OCI-LY3 (cell line): ENCODE data around the gene MUC12.

ENCODE experiments used
- H2AFZ ChIP-seq: fragments of 200-600, 300-600 bp; shearing (Covaris generic); 2 replicates; pipeline ENCODE4 v1.6.0; 2014; ENCODE audit warnings: antibody characterized with exemption, low read depth, low read length
- H3K27ac ChIP-seq: fragments of 200-600, 300-600 bp; sonication (generic); 2 replicates; pipeline ENCODE4 v1.5.1; 2014; ENCODE audit warnings: mild to moderate bottlenecking, low read length, moderate library complexity, mixed read lengths
- H3K27me3 ChIP-seq: fragments of 200-600, 300-600 bp; sonication (generic); 2 replicates; pipeline ENCODE4 v1.6.1; 2014; ENCODE audit warnings: low read depth, low read length, mixed read lengths
- H3K36me3 ChIP-seq: fragments of 200-600, 300-600 bp; sonication (generic); replicated peaks from 2 replicates; pipeline ENCODE3; 2014; ENCODE audit warnings: low read depth, low read length, mixed read lengths
- H3K4me1 ChIP-seq: fragments of 300-600, 200-600 bp; sonication (generic); 2 replicates; pipeline ENCODE4 v1.6.1; 2014; ENCODE audit warnings: low read length, mixed read lengths
- H3K4me2 ChIP-seq: fragments of 200-600, 300-600 bp; sonication (generic); 2 replicates; pipeline ENCODE4 v1.6.1; 2014; ENCODE audit warnings: low read length, mixed read lengths
- H3K4me3 ChIP-seq: fragments of 300-600, 200-600 bp; sonication (generic); 2 replicates; pipeline ENCODE4 v1.5.1; 2014; ENCODE audit warnings: antibody characterized with exemption, mild to moderate bottlenecking, low read length, moderate library complexity
- H3K79me2 ChIP-seq: fragments of 300-600, 200-600 bp; shearing (Covaris generic); 2 replicates; pipeline ENCODE4 v1.6.1; 2014; ENCODE audit warnings: mild to moderate bottlenecking, low read length, mixed read lengths
- H3K9ac ChIP-seq: fragments of 300-600, 200-600 bp; shearing (Covaris generic); 2 replicates; pipeline ENCODE4 v1.6.0; 2014; ENCODE audit warnings: mild to moderate bottlenecking, low read length, moderate library complexity
- H3K9me3 ChIP-seq: fragments of 200-600, 300-600 bp; shearing (Covaris generic); 2 replicates; pipeline ENCODE4 v1.6.1; 2014; ENCODE audit warnings: low read length, mixed read lengths; ENCODE audit not compliant: insufficient read depth
- H4K20me1 ChIP-seq: fragments of 200-600, 300-600 bp; sonication (generic); 2 replicates; pipeline ENCODE4 v1.6.1; 2016; ENCODE audit warnings: low read length, mixed read lengths; ENCODE audit not compliant: insufficient read depth
- EZH2phosphoT487 ChIP-seq: fragments of 200-600 bp; shearing (Covaris generic); IDR thresholded peaks from 2 replicates; pipeline ENCODE4 v1.6.1; 2018; ENCODE audit warnings: antibody characterized with exemption, mixed run types, low read depth
- TF ChIP-seq, protein P1 (sequence below): fragments of 200-600, 300-600 bp; sonication (generic); IDR thresholded peaks from 2 replicates; pipeline ENCODE4 v1.5.1; 2014; ENCODE audit warnings: antibody characterized with exemption, low read length, low read depth

MUC12 gene

DNA sequence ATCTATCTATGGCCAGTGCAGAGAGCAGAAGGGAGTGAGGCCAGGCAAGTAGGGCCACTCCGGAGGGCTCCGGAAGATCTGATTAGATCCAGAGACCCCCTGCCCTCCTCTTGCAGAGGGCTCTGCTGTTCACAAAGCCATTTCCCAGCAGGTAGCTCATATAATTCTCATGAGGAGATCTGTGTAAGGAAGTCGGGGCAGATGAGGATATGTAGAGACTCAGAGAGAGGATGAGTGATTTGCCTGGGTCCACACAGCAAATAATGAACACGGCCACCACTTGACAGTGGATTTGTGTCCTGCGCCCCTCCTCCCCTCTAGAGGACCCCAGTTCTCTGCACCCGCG lies 2.6 kb downstream of the MUC12 start:
- Histone ChIP-seq H3K9ac (no peak overlapping the region), H3K27ac (no peak overlapping the region), H3K4me1 (no peaks in the 10 kb centered on the region), H3K9me3 (no peaks in the 10 kb centered on the region), H3K36me3 (no peaks in the 10 kb centered on the region), H3K79me2 (no peaks in the 10 kb centered on the region), H2AFZ (no peak overlapping the region), H3K4me3 (no peak overlapping the region), H3K4me2 (no peak overlapping the region), H4K20me1 (no peaks in the 10 kb centered on the region), H3K27me3 (peaks cover 20% of the 10 kb centered on the region)
- no peak for TF ChIP-seq EZH2phosphoT487
- TF ChIP-seq, protein P1, sequence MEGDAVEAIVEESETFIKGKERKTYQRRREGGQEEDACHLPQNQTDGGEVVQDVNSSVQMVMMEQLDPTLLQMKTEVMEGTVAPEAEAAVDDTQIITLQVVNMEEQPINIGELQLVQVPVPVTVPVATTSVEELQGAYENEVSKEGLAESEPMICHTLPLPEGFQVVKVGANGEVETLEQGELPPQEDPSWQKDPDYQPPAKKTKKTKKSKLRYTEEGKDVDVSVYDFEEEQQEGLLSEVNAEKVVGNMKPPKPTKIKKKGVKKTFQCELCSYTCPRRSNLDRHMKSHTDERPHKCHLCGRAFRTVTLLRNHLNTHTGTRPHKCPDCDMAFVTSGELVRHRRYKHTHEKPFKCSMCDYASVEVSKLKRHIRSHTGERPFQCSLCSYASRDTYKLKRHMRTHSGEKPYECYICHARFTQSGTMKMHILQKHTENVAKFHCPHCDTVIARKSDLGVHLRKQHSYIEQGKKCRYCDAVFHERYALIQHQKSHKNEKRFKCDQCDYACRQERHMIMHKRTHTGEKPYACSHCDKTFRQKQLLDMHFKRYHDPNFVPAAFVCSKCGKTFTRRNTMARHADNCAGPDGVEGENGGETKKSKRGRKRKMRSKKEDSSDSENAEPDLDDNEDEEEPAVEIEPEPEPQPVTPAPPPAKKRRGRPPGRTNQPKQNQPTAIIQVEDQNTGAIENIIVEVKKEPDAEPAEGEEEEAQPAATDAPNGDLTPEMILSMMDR = no peak

DNA sequence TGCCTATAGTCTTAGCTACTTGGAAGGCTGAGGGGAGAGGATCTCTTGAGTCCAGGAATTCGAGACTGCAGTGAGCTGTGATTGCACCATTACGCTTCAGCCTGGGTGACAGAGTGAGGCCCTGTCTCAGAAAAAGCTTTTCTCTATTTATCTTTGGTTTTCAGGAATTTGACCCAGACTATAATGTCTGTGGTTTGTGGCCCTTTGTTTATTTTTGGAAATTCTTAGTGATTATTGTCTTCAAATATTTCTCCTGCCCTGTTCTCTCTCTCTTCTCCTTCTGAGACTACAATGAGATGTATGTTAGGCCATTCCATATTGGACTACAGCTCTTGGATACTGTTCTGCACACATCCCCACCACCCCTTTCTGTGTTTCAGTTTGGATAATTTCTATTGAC lies 4.7 kb downstream of the MUC12 start:
- Histone ChIP-seq H3K27me3 (peaks cover 15% of the 10 kb centered on the region; the same call in 1 of the 2 replicates), H3K4me2 (no peak overlapping the region), H3K79me2 (no peaks in the 10 kb centered on the region), H2AFZ (no peak overlapping the region), H3K36me3 (no peaks in the 10 kb centered on the region), H3K4me3 (no peak overlapping the region), H4K20me1 (no peaks in the 10 kb centered on the region), H3K27ac (no peak overlapping the region), H3K9ac (no peak overlapping the region), H3K9me3 (no peaks in the 10 kb centered on the region), H3K4me1 (no peaks in the 10 kb centered on the region)
- TF ChIP-seq, protein P1 = no peak
- TF ChIP-seq EZH2phosphoT487 = no peak

DNA sequence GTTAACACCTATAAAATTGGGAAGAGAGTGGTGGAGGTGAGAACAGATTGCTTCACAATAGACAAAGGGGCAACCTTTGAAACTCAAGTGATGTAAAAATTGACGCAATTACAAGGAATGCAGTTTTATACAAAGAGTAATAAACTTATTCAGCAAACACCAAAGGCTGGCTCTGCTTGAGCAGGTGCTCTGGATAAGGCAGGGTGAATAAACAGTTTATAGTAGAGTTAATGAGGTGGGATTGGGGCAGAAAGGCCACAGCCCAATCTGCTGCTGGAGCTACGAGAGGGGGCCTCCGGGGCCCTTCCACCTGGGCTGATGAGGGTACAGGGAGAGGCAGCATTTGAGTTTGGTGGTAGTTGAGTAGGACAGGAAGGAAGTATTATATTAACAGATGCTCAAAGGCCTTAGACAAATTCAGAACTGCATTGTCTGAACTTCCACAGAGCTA lies 6.0 kb downstream of the MUC12 start:
- Histone ChIP-seq H2AFZ (no peak overlapping the region), H3K36me3 (no peaks in the 10 kb centered on the region), H4K20me1 (no peaks in the 10 kb centered on the region), H3K9ac (no peak overlapping the region), H3K79me2 (no peaks in the 10 kb centered on the region), H3K4me2 (no peak overlapping the region), H3K4me1 (no peaks in the 10 kb centered on the region), H3K27me3 (peaks cover 15% of the 10 kb centered on the region; the same call in 1 of the 2 replicates), H3K4me3 (no peak overlapping the region), H3K27ac (no peak overlapping the region), H3K9me3 (no peaks in the 10 kb centered on the region)
- TF ChIP-seq, protein P1 = no peak
- TF ChIP-seq EZH2phosphoT487 = no peak

DNA sequence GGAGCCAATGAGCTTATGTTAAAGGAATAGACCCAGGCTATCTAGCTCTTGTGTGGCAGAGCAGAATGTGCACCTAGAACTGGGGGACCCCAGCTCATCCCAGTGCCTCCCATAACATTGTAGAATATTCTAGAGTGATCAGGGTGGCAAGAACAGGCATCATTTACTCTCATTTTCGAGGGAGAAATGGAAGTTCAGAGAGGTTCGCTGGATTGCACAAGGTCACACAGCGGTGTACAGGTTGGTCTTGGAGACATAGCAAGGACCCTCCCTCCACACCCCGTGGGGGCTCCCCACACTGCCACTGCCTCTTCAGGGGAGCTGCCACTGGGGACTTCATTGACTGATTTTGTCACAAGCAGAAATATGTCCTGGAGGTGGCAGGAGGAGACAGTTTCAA lies 8.9 kb downstream of the MUC12 start:
- no peak overlapping the region for H3K9ac ChIP-seq
- no peaks in the 10 kb centered on the region for H4K20me1 ChIP-seq
- H3K9me3 ChIP-seq = no peaks in the 10 kb centered on the region
- no peaks in the 10 kb centered on the region for H3K79me2 ChIP-seq
- H3K36me3 ChIP-seq = no peaks in the 10 kb centered on the region
- H3K4me1 ChIP-seq = no peaks in the 10 kb centered on the region
- no peak for TF ChIP-seq EZH2phosphoT487
- TF ChIP-seq, protein P1 = no peak
- peaks cover 5% of the 10 kb centered on the region; the same call in 1 of the 2 replicates for H3K27me3 ChIP-seq
- H2AFZ ChIP-seq = no peak overlapping the region
- H3K27ac ChIP-seq = no peak overlapping the region
- no peak overlapping the region for H3K4me3 ChIP-seq
- no peak overlapping the region for H3K4me2 ChIP-seq
